H9 (cell line): ENCODE results near the gene RPS15. TPM values are rescaled to one million over a fixed set of nuclear protein-coding genes. Genes with fewer than 3 reads are reported as not detected.

Experiments
- DNase-seq: peaks from one replicate; pipeline ENCODE4 v3.0.0-alpha.2; 2017
- H2AFZ ChIP-seq: one replicate; pipeline ENCODE4 v1.6.1; 2013; ENCODE audit warnings: mild to moderate bottlenecking, low read length, control low read depth, moderate library complexity
- H2AK5ac ChIP-seq: 2 replicates; pipeline ENCODE4 v1.6.1; 2013; ENCODE audit warnings: low read length, control low read depth, mixed read lengths; ENCODE audit not compliant: insufficient read length
- H2BK120ac ChIP-seq: one replicate; pipeline ENCODE4 v1.6.1; 2013; ENCODE audit warnings: low read depth, mild to moderate bottlenecking, low read length, control low read depth, inconsistent platforms; ENCODE audit not compliant: poor library complexity, severe bottlenecking
- H2BK12ac ChIP-seq: 2 replicates; pipeline ENCODE4 v1.6.1; 2013; ENCODE audit warnings: low read length, control low read depth, mixed read lengths, low read depth; ENCODE audit not compliant: insufficient read length
- H2BK15ac ChIP-seq: 2 replicates; pipeline ENCODE4 v1.6.1; 2013; ENCODE audit warnings: low read depth, low read length, control low read depth
- H2BK20ac ChIP-seq: one replicate; pipeline ENCODE4 v1.6.1; 2013; ENCODE audit warnings: low read depth, mild to moderate bottlenecking, low read length, control low read depth, inconsistent platforms; ENCODE audit not compliant: poor library complexity, severe bottlenecking
- H2BK5ac ChIP-seq: 2 replicates; pipeline ENCODE4 v1.6.1; 2013; ENCODE audit warnings: low read length, control low read depth, mixed read lengths; ENCODE audit not compliant: insufficient read length
- H3K14ac ChIP-seq: 2 replicates; pipeline ENCODE4 v1.6.1; 2013; ENCODE audit warnings: low read length, control low read depth; ENCODE audit not compliant: insufficient read depth
- H3K18ac ChIP-seq: 2 replicates; pipeline ENCODE4 v1.6.1; 2013; ENCODE audit warnings: low read depth, mild to moderate bottlenecking, mixed read lengths, low read length, control low read depth; ENCODE audit not compliant: insufficient read length
- H3K23ac ChIP-seq: 2 replicates; pipeline ENCODE4 v1.6.1; 2013; ENCODE audit warnings: low read length, control low read depth, mixed read lengths, low read depth; ENCODE audit not compliant: insufficient read length
- H3K23me2 ChIP-seq: 2 replicates; pipeline ENCODE4 v1.6.1; 2013; ENCODE audit warnings: low read depth, mild to moderate bottlenecking, mixed read lengths, low read length, control low read depth; ENCODE audit not compliant: insufficient read length, poor library complexity, severe bottlenecking
- H3K27ac ChIP-seq: 2 replicates; pipeline ENCODE4 v1.5.1; 2013; ENCODE audit warnings: low read length, control low read depth, mixed read lengths, low read depth; ENCODE audit not compliant: insufficient read length
- H3K27me3 ChIP-seq: 2 replicates; pipeline ENCODE4 v1.6.1; 2013; ENCODE audit warnings: low read length, control low read depth, inconsistent platforms; ENCODE audit not compliant: insufficient read depth
- H3K4ac ChIP-seq: 2 replicates; pipeline ENCODE4 v1.6.1; 2013; ENCODE audit warnings: low read depth, mild to moderate bottlenecking, control low read depth, inconsistent platforms, low read length, moderate library complexity
- H3K4me1 ChIP-seq: 2 replicates; pipeline ENCODE4 v1.6.1; 2013; ENCODE audit warnings: low read length, control low read depth, inconsistent platforms; ENCODE audit not compliant: insufficient read depth
- H3K4me2 ChIP-seq: 2 replicates; pipeline ENCODE4 v1.6.1; 2013; ENCODE audit warnings: low read length, control low read depth, mixed read lengths; ENCODE audit not compliant: insufficient read length, insufficient read depth
- H3K56ac ChIP-seq: 2 replicates; pipeline ENCODE4 v1.6.1; 2013; ENCODE audit warnings: low read depth, mild to moderate bottlenecking, mixed read lengths, low read length, control low read depth; ENCODE audit not compliant: insufficient read length
- H3K79me1 ChIP-seq: 2 replicates; pipeline ENCODE4 v1.6.1; 2013; ENCODE audit warnings: low read depth, mild to moderate bottlenecking, moderate library complexity, low read length, control low read depth, inconsistent platforms; ENCODE audit not compliant: insufficient read depth, poor library complexity, severe bottlenecking
- H3K79me2 ChIP-seq: 2 replicates; pipeline ENCODE4 v1.6.1; 2013; ENCODE audit warnings: low read length, control low read depth, inconsistent platforms; ENCODE audit not compliant: insufficient read depth
- H3K9ac ChIP-seq: 2 replicates; pipeline ENCODE4 v1.6.1; 2013; ENCODE audit warnings: low read length, control low read depth, mixed read lengths; ENCODE audit not compliant: insufficient read length; ENCODE audit errors: extremely low read depth
- H3K9me3 ChIP-seq: one replicate; pipeline ENCODE4 v1.6.1; 2013; ENCODE audit warnings: low read depth, low read length, inconsistent platforms; ENCODE audit not compliant: control insufficient read depth
- H3T11ph ChIP-seq: one replicate; pipeline ENCODE4 v1.6.1; 2013; ENCODE audit warnings: mild to moderate bottlenecking, low read length, control low read depth, inconsistent platforms
- H4K20me1 ChIP-seq: one replicate; pipeline ENCODE4 v1.6.1; 2013; ENCODE audit not compliant: control insufficient read depth, insufficient read length, insufficient read depth
- H4K5ac ChIP-seq: 2 replicates; pipeline ENCODE4 v1.6.1; 2013; ENCODE audit warnings: low read depth, mild to moderate bottlenecking, mixed read lengths, low read length, control low read depth; ENCODE audit not compliant: insufficient read length
- H4K8ac ChIP-seq: replicated peaks from 2 replicates; pipeline ENCODE4 v1.6.1; 2013; ENCODE audit warnings: low read length, control low read depth, mixed read lengths, low read depth; ENCODE audit not compliant: insufficient read length
- H4K91ac ChIP-seq: 2 replicates; pipeline ENCODE4 v1.6.1; 2013; ENCODE audit warnings: low read depth, mild to moderate bottlenecking, moderate library complexity, mixed read lengths, low read length, control low read depth; ENCODE audit not compliant: insufficient read length
- H3K27ac Mint-ChIP-seq, 3 experiments: 2 replicates in 2 of 3; 3 replicates in 1 of 3; pipeline ENCODE4 v1.8.0; 2020 to 2021; ENCODE audit warnings: mixed read lengths in 3 of 3, mild to moderate bottlenecking in 1 of 3, moderate library complexity in 1 of 3
- H3K27me3 Mint-ChIP-seq: 2 replicates; pipeline ENCODE4 v1.8.0; 2021; ENCODE audit warnings: low read depth, mild to moderate bottlenecking, moderate library complexity, mixed read lengths
- H3K36me3 Mint-ChIP-seq, 3 experiments: 2 replicates in 2 of 3; 3 replicates in 1 of 3; pipeline ENCODE4 v1.8.0; 2020 to 2021; ENCODE audit warnings: low read depth in 3 of 3, mixed read lengths in 3 of 3; ENCODE audit not compliant: insufficient read depth in 1 of 3
- H3K4me1 Mint-ChIP-seq, 2 experiments: 2 replicates each; pipeline ENCODE4 v1.8.0; 2020; ENCODE audit warnings: mixed read lengths in 2 of 2
- H3K4me3 Mint-ChIP-seq, 2 experiments: 2 replicates in 1 of 2; 3 replicates in 1 of 2; pipeline ENCODE4 v1.8.0; 2020 to 2021; ENCODE audit warnings: mild to moderate bottlenecking in 2 of 2, mixed read lengths in 2 of 2, moderate library complexity in 1 of 2
- H3K9me3 Mint-ChIP-seq, 2 experiments: 2 replicates in 1 of 2; 3 replicates in 1 of 2; pipeline ENCODE4 v1.8.0; 2020; ENCODE audit warnings: mild to moderate bottlenecking in 2 of 2, mixed read lengths in 2 of 2, moderate library complexity in 1 of 2
- WGBS: extraction: QIAGEN DNeasy Blood & Tissue Kit; methylation state at CpG from one replicate; pipeline ENCODE4 v1.1.7; 2013; ENCODE audit warnings: missing lambda C conversion rate, low lambda C conversion rate, mixed read lengths; ENCODE audit not compliant: insufficient read length; ENCODE audit errors: extremely low coverage; 5-methylcytosine and 5-hydroxymethylcytosine counted together
- total RNA-seq: library from RNA; stranded (reverse); gene quantifications from 2 replicates; pipeline ENCODE4 v1.2.1, GENCODE V29; 2021
- TF ChIP-seq, protein P1 (sequence below): fragments of 200-600 bp; sonication (generic); conservative IDR thresholded peaks from 3 replicates; pipeline ENCODE4 v1.8.0; 2021; ENCODE audit warnings: antibody characterized with exemption, mild to moderate bottlenecking

RPS15 gene
- total RNA-seq, 1 experiment from 2014 or later = 1,628 TPM

DNA sequence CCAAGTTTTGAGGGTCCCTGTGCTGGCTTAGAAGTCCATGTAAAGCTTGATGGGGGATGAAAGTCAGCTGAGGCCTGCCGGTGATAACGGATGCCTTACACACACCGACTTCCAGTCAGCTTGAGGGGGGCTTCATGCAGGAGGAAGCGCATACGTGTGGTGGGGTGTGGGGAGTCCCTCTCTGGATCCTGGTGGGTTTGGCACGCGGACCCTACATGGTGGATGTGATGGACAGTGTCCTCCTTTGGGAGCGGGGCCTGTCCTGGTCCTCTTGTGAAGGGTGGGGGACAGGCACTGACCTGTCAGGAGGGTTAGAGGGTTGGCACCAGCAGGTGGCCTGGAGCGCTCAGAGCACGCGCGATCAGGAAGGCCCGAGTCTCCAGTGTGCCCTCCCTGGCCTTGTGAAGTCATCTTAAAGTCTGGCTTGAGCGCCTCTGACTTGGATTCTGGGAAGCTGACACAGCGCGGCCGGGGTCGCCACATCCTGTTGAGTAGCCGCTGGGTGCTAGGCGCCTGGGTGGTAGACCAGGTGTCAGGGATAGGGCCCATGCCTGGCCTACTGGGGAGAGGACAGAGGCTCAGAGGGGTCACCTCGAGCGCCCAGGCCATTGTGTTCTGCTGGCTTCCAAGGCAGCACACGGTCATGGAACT lies 27.9 kb upstream of the RPS15 start:
- Histone ChIP-seq H3K4me2 (no peak overlapping the region), H3K27me3 (no peaks in the 10 kb centered on the region)

More for the DNA sequence above, 27.9 kb upstream of the RPS15 start:
- no peak overlapping the region for H2BK12ac ChIP-seq
- peaks cover 6% of the 10 kb centered on the region for H3K23me2 ChIP-seq
- H3K79me1 ChIP-seq = no peaks in the 10 kb centered on the region
- no peak for DNase-seq
- H2AFZ ChIP-seq = no peak overlapping the region
- H3K36me3 Mint-ChIP-seq = peaks cover 16 to 41% (median 33%) of the 10 kb centered on the region in 3 experiments
- no peak overlapping the region for H3K27ac ChIP-seq
- peaks cover 0 to 2% of the 10 kb centered on the region in 2 experiments; a peak in 1 of 5 replicates for H3K9me3 Mint-ChIP-seq
- H3T11ph ChIP-seq = no peak overlapping the region
- H3K4me1 Mint-ChIP-seq = peaks cover 41 to 46% of the 10 kb centered on the region in 2 experiments
- H3K56ac ChIP-seq = no peak overlapping the region
- H4K91ac ChIP-seq = no peak overlapping the region
- peak overlapping the region; percentile 38 to 97 (median 87) for H3K27ac Mint-ChIP-seq
- TF ChIP-seq, protein P1, sequence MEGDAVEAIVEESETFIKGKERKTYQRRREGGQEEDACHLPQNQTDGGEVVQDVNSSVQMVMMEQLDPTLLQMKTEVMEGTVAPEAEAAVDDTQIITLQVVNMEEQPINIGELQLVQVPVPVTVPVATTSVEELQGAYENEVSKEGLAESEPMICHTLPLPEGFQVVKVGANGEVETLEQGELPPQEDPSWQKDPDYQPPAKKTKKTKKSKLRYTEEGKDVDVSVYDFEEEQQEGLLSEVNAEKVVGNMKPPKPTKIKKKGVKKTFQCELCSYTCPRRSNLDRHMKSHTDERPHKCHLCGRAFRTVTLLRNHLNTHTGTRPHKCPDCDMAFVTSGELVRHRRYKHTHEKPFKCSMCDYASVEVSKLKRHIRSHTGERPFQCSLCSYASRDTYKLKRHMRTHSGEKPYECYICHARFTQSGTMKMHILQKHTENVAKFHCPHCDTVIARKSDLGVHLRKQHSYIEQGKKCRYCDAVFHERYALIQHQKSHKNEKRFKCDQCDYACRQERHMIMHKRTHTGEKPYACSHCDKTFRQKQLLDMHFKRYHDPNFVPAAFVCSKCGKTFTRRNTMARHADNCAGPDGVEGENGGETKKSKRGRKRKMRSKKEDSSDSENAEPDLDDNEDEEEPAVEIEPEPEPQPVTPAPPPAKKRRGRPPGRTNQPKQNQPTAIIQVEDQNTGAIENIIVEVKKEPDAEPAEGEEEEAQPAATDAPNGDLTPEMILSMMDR = no peak
- H3K4ac ChIP-seq = no peak overlapping the region
- WGBS = no CpG with 5 or more reads among the region's 23 CpGs
- H3K79me2 ChIP-seq = peaks cover 57% of the 10 kb centered on the region
- no peak overlapping the region for H3K14ac ChIP-seq
- 0 out of 2 replicates have a peak, but pooled peaks cover 2% of the 10 kb centered on the region for H3K27me3 Mint-ChIP-seq
- no peak overlapping the region for H3K9ac ChIP-seq
- H3K9me3 ChIP-seq = no peaks in the 10 kb centered on the region
- no peak overlapping the region for H2AK5ac ChIP-seq
- no peaks in the 10 kb centered on the region; the same call in 1 of the 2 replicates for H3K4me1 ChIP-seq
- H3K23ac ChIP-seq = no peak overlapping the region
- H2BK15ac ChIP-seq = no peak overlapping the region
- H3K4me3 Mint-ChIP-seq = peak overlapping the region; percentile 92 to 98
- H2BK5ac ChIP-seq = no peak overlapping the region
- no peak overlapping the region for H2BK20ac ChIP-seq
- no peak overlapping the region for H4K5ac ChIP-seq
- H4K20me1 ChIP-seq = no peaks in the 10 kb centered on the region
- H4K8ac ChIP-seq = no peak overlapping the region
- H2BK120ac ChIP-seq = no peak overlapping the region
- H3K18ac ChIP-seq = no peak overlapping the region
